ENCODE data around the gene YPEL2.
"Not testable (repeated sequence)": the region's sequence is repeated elsewhere in the genome, so short reads cannot be mapped to it uniquely, and the experiment has no call there.

YPEL2 gene

GRCh38 chr17:59406808-59407381, 75.4 kb downstream of the YPEL2 start:
- no peak for DNase-seq (ENCODE audit: low spot score)

GRCh38 chr17:59409336-59410048, 78.0 kb downstream of the YPEL2 start:
- no peak for DNase-seq (ENCODE audit: low spot score)

GRCh38 chr17:59410049-59410437, 78.6 kb downstream of the YPEL2 start:
- DNase-seq (ENCODE audit: low spot score) = no peak

GRCh38 chr17:59412431-59412830, 81.0 kb downstream of the YPEL2 start:
- not testable (repeated sequence) for DNase-seq (ENCODE audit: low spot score)

GRCh38 chr17:59413014-59413766, 81.7 kb downstream of the YPEL2 start:
- no peak for DNase-seq (ENCODE audit: low spot score)

- DNase-seq (ENCODE audit: low spot score) = no peak
These were observed 83.9 kb downstream of the YPEL2 start for GRCh38 chr17:59415397-59415796.

GRCh38 chr17:59416184-59416583, 84.7 kb downstream of the YPEL2 start:
- DNase-seq (ENCODE audit: low spot score) = no peak

GRCh38 chr17:59417452-59417851, 86.0 kb downstream of the YPEL2 start:
- no peak for DNase-seq (ENCODE audit: low spot score)

- no peak for DNase-seq (ENCODE audit: low spot score)
These were observed 87.3 kb downstream of the YPEL2 start for GRCh38 chr17:59418732-59419166.

GRCh38 chr17:59420901-59421300, 89.4 kb downstream of the YPEL2 start:
- no peak for DNase-seq (ENCODE audit: low spot score)

- no peak for DNase-seq (ENCODE audit: low spot score)
These were observed 90.3 kb downstream of the YPEL2 start for GRCh38 chr17:59421722-59422121.

GRCh38 chr17:59423137-59423724, 91.8 kb downstream of the YPEL2 start:
- DNase-seq (ENCODE audit: low spot score) = no peak

- no peak for DNase-seq (ENCODE audit: low spot score)
These were observed 92.4 kb downstream of the YPEL2 start for GRCh38 chr17:59423903-59424302.

- no peak for DNase-seq (ENCODE audit: low spot score)
These were observed 92.9 kb downstream of the YPEL2 start for GRCh38 chr17:59424331-59424730.

GRCh38 chr17:59425085-59425931, 93.9 kb downstream of the YPEL2 start:
- DNase-seq (ENCODE audit: low spot score) = no peak

- DNase-seq (ENCODE audit: low spot score) = no peak
These were observed 94.6 kb downstream of the YPEL2 start for GRCh38 chr17:59426031-59426430.

- DNase-seq (ENCODE audit: low spot score) = peak; percentile 84
These were observed 96.0 kb downstream of the YPEL2 start for GRCh38 chr17:59427425-59427921.

- no peak for DNase-seq (ENCODE audit: low spot score)
These were observed 96.5 kb downstream of the YPEL2 start for GRCh38 chr17:59427996-59428395.

- DNase-seq (ENCODE audit: low spot score) = no peak
These were observed 97.5 kb downstream of the YPEL2 start for GRCh38 chr17:59428916-59429485.

- no peak for DNase-seq (ENCODE audit: low spot score)
These were observed 100.1 kb downstream of the YPEL2 start for GRCh38 chr17:59431601-59432000.

GRCh38 chr17:59432657-59433056, 101.2 kb downstream of the YPEL2 start:
- DNase-seq (ENCODE audit: low spot score) = no peak
